ENCODE data around the gene VAX1.

VAX1 gene

DNA sequence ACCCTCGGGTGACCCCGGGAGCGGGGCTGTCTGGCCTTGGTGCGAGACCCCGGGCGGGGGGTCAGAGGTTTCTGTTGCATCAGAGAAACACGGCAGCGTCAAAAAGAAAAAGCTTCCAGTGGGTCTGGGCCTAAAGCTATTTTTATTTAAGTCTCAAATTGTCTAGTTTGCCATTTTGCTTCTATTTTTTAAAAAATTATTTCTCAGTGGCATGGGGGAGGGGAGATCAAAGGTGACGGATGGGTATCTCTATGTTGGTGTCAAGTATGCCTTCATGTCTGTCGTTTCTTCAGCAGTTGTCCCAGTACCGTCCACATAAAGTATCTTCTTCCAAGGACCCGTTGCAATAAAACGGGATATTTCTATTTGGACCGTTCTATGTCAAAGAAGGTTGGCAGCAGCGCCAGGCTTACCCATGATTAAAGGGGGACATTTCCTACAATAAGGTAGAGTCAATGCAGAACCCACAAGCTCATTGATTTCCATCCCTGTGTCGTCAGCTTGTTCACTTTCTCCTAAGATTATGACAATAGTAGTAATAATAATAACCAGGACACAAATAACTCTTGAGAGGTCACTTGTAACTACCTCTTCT is 26.0 kb upstream of the VAX1 start:
- no peak for DNase-seq

DNA sequence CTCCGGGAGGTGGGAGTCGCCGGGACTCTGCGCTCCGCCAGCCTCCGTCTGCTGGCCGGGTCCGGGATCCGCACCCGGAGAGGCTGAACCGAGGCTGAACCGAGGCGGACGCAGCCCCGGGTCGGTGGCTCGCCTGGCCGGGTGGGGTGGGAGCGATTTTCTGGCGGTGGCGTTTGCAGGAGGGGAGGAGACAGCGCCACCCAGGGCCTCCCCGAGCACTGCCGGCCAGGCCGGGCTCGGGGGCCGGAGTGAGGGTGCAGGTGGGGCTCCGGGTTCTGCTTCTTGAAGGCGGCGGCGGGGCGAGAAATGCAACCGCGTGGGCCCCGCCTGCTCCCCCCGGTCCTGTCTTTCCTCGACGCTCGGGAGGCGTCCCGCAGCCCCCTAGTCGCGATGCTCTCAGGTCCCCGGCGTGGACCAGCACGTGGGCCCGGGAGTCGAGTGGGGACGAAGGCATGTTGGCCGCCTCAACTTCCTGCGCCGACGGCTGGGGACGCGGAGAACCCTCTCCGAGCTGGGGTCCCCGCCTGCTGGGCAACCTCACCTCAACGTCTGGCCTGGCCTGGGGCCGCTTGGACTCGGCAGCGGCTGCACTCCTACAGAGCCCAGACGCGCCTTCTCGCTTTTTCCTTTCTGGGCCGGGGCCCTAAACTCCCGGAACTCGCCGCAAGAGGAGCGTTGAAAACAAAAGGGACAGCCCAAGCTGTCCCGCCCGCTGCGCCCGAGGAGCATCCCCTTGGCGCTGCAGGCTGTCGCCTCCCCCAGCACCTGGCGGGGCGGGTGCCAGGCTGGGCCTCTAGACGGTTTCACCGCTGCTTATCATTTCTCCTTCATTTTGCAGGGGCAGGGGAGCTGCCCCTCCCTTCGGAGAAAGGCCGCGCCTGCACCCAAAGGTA is 25.2 kb upstream of the VAX1 start:
- DNase-seq, result no peak

DNA sequence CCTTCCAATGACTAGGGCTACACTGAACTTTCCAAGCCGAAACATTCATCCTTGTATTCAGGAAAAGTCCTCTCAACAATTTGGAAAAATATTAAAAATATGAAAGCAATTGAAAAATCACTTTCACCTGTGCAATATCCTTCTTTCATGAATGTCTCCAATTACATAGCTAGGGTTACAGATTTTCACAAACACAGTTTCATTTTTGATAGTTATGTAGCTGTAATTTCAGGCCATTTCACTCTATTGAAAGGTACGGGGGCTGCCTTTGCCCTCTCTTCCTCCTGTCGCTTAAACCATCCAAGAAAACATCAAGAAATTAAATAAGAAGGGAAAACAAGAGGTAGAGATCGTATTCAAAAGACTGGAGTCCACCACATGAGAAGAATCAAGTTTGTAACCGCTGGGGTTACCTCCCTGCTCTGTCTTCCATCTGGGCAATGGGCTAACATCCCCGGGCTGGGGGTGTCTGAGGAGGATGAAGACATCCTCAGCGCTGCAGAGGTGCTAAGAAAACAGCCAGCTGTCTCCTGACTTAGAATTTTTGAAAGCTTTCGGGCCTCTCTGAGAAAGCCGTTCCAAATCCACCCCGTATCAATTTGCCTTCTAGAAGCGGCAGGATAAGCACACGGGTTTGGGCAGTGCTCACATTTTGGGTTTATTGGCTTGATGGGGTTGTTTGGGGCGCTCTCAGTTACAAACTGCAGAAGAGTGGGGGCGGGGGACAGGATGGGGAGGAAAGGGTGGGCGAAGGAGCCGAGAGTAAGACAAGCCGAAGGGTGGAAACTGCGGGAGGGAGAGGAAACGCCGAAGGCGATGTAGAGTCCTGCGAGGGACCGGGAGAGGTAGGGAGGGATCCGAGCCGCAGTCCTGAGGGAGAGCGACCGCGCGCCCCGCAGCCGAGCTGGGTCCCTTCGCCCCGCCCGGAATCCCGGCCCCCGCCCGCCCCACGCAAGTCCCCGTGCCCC is 24.3 kb upstream of the VAX1 start:
- no peak for DNase-seq

DNA sequence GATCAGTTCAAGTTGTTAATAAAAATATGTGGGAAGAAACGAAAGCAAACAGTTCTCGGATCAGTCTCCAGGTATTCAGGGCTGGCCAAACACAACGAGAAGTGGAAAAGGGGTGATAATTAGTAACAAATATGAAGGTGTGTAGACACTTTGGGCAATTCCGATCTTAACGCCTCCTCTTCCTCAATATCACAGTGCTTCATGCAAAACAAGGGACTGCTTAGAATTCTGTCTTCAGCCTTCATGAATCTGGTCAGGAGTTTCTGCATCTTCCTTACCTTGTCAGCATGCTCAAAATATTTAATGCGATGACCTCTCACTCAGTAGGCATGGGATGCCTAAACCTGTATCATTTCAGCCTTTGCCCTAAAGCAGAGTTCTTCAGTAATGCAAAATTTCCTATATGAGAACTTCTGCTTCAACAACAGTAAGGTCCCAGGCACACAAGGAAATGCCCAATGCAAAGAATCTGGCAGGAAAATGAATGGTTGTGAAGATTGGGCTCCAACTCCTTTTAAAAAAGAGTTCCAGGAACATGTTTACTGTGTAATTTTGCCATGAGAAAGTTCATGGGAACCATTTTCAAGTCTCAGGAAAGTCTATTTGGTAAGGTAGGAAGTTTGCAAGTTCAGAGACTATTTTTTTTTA is 23.4 kb upstream of the VAX1 start:
- no peak for DNase-seq

DNA sequence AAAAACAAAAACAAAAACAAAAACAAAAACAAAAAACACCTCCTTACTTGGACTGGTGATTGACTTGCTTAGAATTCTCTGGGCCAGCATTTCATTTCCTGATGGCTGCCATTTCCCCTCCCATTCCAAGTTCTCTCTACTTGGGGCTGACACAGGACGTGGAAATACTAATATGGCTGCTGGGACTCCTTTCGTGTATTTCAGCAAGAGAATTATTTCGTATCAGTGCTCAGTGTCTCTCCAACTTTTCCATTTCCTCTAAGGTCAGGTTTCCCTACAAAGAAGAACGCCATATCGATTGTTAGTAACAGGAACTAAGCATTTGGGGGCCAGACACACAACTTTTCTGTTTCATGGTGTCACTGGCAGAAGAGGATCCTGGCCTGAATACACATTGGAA is 22.5 kb upstream of the VAX1 start:
- no peak for DNase-seq

DNA sequence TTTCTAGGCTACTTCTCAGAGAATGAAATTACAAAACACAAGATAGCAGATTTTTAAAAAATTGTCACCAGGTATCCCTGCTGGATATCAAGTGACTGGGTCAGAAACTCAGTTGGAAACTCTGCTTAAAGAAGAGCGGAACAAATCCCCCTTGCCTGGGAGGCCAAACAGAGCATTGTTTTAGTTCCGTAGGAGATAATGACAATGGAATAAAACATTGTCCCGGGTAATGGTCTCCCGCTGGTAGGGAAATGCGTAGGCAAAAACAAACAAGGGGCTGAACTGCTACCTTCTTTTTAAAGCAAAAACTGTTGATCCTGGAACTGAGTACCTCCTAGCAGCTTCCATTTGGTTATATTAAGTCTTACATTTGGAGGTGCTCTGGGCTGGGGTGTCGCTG is 21.3 kb upstream of the VAX1 start:
- DNase-seq, result no peak

DNA sequence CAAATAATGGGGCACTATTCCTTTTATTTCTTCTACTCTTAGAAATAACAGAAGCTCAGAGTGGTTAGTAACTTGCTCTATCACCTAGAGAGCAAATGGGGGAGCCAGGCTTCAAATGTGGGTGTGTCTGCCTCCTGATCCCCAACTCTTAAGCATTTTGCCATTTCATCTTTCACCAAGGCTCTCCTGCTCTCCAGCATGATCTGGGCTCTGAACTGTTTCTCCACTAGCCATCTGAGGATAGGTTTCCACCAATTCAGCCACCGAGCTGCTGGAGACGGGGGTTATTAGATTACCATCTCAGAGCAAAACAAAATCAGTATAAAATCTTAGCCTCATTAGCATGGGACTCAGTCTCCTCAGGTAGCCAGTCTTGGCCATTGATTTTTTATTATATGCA is 20.2 kb upstream of the VAX1 start:
- no peak for DNase-seq

DNA sequence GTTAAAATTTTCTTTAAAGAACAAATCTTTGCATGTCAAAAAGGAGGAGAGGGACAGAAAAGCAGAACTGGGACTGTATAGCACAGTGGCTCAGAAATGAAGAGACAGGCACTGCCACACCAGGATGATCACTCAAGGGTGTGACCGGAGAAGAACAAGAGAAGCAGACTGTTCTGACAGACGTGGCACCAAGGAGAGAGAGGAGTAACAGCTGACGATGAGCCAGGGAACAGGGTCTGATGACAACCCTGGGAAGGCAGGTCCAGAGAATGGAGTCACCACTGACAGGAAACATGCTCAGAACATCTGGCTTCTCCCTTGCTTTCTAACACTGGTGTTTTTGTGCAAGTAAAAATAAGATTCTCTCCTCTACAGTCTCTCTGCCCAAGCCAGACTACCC is 14.6 kb upstream of the VAX1 start:
- no peak for DNase-seq

DNA sequence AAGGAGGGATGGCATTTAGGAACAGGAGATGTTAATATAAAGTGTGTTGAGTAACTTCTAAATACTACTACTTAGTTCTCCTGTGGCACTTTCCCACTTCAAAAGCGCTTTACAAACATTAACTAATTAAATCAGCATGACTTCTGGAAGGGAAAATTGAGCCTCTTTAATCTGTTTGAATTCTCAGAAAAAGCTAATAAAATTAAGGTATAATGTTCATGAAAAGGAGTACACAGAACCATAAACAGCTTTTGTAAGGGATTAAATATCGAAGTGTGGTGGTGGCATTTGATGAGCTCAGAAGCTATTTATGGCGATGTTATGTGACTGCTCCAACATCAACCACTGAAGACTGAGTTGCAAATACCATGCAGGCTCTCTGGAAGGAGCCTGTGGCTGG is 10.2 kb upstream of the VAX1 start:
- no peak for DNase-seq

DNA sequence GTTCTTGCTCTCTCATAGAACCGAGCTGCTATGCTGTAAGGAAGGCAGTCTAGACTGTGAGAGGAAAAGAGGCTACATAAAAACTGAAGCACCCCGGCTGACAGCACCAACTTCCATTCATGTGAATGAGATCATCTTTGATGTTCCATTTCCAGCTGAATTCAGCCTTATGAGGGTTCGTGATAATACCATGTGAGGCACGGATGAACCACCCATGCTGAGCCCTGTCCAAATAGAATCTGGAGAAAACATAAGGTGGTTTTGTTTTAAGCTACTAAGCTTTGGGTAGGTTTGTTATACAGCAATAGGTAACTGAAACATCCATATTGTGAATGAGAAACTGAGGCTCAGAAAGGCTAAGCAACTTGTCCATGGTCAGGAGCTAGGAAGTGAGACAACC is 6.9 kb upstream of the VAX1 start:
- no peak for DNase-seq

DNA sequence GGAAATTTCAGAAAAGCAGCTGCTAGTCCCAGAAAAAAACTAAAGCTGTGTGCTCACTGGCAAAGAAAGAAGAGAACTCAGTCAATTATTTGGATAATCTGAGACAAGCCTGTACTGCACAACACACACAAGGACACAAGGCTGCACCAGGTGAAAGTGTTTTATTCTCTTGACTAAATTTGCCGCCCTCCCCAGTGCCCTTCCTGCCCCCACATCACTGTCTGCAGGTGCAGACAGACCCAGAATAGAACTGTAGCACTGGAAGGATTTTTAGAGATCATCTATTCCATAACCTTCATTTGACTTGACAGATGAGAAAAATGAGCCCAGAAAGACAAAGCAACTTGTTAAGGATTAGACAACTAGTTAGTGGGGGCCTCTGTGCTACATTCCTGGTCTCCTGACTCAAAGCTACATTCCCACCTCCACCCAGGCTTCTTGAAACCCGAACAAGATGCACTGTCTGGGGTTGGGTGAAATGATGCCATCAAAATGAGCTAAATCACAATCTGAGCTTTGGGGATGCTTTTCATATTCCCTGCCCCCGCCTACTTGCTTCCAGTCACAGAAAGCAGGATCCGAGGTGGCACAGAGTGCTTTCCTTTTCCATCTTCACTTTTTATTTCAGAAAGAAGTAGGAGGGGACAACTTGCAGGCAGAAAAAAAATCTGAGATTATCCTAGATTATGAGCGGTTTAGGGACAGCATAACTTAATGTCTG is 5.2 kb upstream of the VAX1 start:
- DNase-seq, result no peak

DNA sequence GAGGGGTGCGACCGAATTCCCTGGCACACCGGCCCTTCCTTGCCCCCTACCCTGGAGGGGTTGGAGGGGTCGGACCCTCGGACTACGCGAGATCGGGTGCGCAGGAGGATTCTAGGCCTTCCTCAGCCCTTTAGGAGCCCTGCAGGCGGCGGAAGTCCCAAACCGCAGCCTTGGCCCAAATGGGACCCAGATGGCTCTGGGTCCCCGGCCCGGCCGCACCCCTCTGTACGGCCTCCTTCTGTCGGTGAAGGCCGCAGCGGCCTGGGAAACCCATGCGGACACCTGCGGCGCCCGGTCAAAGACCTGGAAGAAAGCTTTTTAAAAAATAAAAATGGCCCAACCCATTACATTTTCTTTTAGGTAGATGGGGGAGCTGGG is 2.4 kb upstream of the VAX1 start:
- DNase-seq, result no peak

DNA sequence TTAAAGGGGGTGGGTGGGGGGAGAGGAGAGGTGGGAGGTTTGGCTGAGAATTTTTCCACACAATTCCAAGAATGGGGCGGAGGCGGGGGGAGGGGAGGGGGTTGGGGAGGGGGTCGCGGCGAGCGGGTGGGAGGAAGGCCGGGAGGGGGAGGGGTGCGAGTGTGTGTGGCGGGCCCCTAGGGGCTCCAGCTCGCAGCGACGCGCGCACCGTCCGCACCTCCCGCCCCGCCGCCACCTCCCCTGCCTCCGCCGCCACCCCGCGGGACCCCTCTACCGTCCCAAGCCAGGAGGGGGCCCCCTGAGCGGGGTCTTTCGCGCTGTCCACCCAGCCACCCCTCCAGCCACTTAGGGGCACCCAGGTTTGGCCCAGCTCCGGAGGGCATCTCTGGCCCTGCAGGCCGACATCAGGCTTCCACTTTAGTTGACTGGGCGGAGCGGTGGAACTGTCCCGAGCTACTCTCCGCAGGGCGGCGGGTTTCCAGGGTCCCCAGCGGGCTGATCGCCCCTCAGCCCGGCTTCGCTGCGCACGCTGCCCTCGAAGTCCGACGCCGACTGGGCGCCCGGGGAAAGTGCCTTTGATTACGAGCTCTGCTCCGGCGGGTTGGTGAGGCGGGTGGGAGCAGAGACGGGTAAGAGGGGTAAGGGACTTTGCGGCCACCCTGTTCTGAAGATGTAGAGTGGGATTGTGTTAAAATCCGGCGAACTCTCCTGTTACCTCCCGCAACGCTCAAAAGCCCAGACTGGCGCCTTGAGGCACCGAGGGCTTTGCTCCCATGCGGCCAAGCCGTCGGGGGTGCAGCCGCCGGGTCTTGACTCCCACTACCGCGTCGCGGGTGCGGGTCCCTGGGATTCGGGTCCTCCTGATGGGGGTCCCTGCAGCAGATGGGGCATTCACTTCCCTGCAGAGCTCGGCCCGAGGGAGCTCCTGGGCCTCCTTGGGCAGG is 1.8 kb upstream of the VAX1 start:
- no peak for DNase-seq

DNA sequence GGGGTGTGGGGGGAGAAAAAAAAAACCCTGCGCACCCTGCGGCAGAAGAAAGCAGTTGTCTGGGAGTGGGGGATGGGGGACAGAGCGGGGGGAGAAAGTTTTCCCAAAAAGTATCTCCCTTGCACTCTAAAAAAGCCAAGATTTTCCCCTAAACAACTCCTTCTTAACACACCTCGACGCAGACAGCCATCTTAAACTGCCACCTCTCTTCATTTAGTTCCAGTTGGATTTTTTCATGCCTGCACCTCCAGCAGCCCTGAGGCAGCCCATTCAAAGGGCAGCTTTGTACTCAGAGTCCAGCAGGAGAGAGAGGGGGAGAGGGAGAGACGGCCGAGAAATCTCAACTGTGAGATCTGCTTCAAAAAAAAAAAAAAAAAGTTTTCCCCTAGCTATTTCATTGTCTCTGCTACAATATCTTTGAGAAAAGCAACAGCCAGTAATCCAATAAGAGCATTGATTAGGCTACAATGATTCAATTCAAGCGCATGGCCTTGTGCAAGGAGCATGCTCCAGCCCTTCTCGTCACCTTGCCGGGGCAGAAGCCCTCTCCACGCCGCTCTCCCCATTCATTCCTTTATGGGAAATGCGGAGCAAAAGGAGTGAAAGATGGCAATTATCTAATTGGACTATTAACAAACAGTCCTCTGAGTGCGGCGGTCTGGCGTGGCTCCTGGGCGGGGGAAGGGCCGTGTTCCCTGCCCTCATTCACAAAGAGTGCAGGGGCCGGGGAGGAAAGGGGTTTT is 939 bp upstream of the VAX1 start:
- DNase-seq, result no peak

DNA sequence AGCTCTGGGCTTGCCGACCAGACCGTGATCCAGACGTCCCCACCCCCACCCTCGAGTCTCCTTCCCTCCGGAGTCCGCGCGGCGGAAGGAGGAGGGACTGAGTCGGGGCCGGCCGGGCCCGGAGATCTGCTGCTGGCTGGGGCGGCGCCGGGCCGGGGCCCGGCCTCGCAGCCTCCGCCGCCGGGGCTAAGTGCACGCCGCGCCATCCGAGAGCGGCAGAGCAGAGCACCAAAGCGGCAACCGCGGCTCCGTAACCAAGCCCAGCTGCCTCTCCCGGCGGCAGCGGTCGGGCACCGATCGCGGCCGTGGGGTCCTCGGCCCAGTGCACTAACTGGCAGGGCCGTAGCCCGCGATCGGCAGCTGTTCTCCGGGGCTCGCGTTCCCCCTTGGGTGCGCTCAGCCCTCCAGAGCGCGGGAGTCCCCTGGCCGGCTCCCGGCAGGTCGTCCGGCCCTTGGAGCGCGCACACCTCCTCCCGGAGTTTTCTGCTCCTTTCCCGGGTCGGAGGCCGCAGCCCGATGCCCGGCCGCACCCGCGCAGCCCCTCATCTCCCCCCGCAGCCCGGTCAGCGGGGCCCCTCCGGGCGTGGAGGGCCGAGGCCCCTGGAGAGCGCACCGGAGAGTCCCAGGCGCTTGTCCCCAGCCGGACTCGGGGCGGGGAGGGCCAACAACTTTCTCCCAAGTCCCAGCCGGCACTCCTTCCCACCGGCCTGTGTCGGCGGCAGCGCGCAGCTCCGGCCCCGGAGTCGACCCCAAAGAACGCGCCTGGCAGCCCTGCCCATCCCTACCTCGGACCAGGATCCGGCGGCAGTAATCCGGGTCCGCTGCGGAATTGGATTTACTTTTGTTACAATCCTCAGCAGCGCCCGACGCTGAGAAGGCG is 799 bp downstream of the VAX1 start:
- no peak for DNase-seq

DNA sequence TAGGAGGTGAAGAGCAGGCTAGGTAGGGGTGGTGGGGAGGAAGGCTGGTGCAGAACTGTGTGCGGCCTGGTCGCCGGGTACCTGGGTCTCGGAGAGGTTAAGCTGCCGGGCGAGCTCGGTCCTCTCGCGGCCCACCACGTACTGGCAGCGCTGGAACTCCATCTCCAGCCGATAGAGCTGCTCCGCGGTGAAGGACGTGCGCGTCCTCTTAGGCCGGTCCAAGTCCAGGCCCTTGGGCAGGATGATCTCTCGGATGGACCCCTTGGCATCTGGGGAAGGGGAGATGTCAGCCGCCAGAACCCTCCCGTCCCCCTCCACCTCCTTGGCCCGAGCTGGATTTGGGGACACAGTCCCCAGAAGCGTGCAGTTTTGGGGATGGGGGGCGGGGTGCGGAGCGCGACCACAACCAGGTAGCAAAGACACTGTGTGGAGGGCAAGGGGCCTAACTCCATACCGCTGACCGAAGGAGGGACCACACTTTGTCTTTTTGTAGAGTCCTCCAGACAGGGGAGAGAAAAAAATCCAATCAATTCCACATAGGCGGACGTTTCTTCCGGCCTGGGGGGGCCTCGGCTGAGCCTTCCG is 1.6 kb downstream of the VAX1 start:
- DNase-seq, result no peak

DNA sequence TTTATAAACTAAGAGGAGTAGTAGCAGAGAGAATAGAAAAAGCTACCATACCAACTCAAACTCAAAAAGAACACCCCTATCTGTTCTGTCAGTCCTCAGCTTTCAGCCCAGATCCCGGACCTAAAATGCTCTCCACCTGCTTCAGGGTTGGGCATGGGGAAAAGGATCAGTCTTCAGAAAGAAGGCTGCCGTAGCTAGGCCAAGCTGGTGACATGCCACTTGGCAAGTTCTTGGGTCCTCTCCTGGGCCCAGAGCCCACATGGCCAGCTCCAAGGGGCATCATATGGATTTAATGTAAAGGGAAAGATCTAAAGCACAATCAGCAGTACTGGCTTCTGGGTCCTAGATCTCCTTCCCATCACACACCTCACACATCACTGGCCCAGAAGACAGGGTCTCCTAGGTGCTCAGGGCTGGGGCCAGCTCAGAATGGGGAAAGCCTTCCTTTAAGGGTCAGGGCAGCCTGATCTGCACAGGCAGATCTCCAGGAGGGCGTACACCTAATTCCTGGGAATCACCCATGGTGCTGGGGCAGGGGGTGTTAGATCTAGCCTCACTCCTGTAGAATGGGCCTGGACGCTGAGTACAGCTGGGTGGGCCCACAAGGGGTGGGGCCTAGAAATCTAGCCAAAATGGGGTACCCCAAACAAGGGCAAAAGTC is 2.5 kb downstream of the VAX1 start:
- DNase-seq, result no peak

DNA sequence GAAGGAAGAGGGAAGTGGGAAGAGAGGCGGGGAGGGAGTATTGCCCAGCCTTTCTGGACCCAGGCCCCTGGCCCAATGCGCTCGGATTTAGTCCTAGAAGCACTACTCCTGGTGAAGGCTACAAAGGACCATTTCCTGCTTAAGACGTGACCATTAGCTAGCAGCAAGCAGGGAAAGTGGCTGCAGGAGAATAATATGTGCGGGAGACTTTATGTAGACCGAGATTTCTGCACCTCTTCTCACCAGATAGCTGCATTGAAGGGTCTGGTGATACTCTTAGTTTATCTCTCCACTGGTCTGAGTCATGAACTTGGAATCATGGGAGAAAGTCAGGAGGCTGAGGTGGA is 3.1 kb downstream of the VAX1 start:
- no peak for DNase-seq
